Retina (tissue), 1 donor: ENCODE results near the gene BEND4.

Experiments used
- DNase-seq: peaks from one replicate; pipeline ENCODE4 v3.0.0-alpha.2; 2016

The BEND4 gene

DNA sequence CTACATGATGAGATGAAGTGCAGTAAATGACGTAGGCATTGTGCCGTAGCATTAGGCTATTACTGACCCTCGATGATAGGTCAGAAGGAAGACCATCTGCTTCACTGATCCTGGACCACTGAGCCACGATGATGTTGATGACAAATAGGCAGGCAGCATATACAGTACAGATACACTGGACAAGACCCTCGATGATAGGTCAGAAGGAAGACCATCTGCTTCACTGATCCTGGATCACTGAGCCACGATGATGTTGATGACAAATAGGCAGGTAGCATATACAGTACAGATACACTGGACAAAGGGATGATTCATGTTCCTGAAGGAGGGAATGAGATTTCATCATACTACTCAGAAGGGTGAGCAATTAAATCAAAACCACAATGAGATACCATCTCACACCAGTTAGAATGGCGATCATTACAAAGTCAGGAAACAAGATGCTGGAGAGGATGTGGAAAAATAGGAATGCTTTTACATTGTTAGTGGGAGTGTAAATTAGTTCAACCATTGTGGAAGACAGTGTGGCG is 50.9 kb downstream of the BEND4 start:
- DNase-seq = no peak

DNA sequence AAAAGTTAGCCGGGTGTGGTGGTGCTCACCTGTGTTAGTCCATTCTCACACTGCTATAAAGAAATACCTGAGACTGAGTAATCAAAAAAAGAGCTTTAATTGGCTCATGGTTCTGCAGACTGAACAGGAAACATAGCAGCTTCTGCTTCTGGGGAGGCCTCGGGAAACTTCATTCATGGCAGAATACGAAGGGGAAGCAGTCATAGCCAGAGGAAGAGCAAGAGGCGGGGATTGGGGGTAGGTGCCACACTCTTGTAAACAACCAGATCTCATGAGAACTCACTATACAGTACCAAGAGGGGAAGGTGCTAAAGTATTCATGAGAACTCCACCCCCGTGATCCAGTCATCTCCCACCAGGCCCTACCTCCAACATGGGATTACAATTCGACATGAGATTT is 64.1 kb downstream of the BEND4 start:
- DNase-seq = no peak

DNA sequence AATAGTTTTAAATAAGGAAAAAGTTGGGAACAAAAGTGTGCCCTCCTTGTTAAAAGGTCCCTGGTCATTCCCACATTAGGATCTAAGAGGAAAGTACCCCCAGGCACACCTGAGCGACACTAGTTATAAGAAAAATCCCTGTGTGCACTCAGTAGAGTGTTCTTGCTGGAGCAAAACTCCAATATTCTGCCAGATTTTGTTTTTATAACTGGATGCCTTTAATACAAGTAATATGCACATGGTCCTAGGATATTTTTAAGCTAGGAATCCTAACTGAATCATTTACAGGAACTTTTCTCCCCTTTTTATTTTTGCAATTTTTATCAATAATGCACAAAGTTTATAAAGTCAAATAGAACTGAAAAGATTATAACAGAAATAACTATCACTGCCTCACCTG is 68.6 kb downstream of the BEND4 start:
- DNase-seq = no peak

DNA sequence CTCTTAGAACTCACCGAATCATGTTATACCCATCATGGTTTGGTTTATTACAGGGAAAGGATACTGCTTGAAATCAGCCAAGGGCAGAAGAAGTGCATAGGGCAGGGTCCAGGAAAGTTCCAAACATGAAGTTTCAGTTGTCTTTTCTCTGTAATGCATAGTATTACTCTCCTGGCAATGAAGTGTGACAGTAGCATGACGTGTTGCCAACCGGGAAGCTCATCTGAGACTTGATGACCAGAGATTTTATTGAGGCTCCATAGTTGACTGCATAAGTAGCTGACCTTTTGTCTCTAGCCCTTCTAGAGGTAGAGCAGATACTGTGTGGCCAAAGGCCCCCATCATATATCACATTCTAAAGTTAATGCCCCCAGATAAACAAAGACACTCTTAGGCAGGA is 72.1 kb downstream of the BEND4 start:
- DNase-seq = no peak

DNA sequence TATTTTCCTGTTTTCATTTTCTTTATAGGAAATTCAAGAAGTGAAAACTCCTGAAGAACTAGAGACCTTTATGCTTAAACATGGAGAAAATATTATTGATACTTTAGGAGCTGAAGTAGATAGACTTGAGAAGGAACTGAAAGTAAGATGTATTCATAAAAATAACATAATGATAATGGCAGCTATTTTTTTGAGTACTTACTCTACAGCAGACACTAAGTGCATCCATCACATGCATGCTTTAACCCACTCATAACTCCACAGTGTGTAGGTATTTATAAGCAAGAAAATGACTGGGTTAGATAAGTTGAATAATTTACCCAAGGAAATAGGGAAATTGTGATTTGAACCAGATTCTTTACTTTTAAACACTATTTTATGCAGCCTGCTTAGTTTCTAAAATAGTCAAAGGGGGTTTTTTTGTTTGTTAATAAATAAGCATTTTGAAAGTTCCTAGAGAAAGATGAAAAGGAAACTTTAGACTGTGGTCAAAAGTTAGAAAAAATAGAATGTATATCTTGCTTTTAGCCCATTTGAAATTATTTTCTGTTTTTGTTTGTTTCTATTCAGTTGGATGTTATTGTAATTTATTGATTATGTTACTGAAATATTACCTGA is 74.2 kb downstream of the BEND4 start:
- no peak for DNase-seq

DNA sequence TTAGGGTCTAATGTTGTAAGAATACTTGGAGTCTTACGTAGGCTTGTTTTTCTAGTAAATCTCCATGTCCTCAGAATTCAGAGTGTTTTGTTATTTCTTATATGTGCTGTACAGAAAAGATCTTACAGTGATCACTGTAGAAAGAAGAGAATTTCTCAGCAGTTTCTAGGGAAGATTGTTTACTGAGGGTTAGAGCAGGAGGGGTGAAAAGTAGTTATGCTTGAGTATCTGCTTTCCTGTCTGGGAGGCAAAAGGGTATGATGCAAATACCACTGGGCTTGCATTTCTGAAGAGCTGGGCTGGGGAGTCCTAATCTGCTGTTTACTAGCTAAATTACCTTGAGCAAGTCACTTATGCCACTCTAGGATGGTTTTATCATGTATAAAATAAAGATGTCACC is 78.2 kb downstream of the BEND4 start:
- DNase-seq = no peak

DNA sequence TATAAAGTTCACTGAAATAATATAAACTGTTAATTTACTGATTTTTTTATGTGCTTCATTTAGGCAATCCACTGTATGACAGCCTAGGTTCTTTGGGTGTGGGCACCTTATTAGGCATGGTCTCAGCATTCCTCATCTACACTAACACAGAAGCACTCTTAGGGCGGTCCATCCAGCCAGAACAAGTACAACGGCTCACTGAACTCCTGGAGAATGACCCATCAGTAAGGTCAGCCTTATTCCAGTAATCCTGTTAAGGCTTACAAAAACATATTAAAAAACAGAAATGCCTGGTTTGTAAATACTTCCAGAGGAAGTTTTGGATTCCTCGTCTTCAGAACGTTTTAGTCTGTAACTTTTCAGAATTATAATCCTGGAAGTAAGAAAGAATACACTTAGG is 82.0 kb downstream of the BEND4 start:
- no peak for DNase-seq

DNA sequence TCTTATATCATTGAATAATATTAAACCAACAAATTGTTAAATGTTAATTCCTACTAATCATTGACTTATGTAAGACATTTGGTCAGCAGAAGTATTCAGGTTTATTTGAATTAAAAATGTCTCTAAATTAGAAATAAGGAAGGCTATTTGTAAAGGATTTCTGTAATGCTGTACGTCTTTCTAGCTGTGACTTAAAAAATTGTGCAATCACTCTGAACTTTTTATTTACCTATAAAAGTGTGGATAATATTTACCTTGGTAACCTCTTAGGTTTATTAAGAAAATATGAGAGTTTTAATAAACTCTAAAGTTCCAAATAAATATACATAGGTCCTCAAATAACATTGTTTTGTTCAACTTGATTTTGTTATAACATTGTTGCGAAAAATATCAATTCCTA is 85.2 kb downstream of the BEND4 start:
- DNase-seq = no peak

DNA sequence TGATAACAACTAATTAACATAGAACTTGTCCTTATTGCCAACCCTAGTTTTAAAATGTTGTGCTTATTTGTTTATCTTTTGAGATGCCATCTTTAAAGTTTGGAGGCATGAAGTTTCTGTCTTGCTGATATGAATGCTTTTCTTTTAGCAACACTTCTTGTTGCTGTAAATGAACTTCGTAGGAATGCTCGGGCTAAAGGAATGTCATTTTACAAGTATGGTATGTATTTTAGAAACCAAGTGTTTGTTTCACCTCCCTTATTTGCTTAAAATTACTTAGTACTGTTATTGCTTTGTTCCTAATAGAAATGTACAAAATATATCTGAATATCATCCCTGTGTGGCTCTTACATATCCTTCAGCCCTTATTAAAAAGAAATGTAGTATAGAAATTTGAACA is 86.1 kb downstream of the BEND4 start:
- no peak for DNase-seq
